Ectodermal cell (in vitro differentiated cells): ENCODE measurements around the gene GALR3. TPM values are rescaled to one million over a fixed set of nuclear protein-coding genes. Genes with fewer than 3 reads are reported as not detected.

Experiments
- H3K27ac ChIP-seq: 2 replicates; pipeline ENCODE4 v1.7.0; 2013; ENCODE audit warnings: mild to moderate bottlenecking, low read depth, low read length; ENCODE audit not compliant: insufficient read depth, poor library complexity, severe bottlenecking
- H3K27me3 ChIP-seq: 2 replicates; pipeline ENCODE4 v1.7.0; 2013; ENCODE audit warnings: mild to moderate bottlenecking, low read length; ENCODE audit not compliant: insufficient read depth, control insufficient read depth, poor library complexity, severe bottlenecking
- H3K36me3 ChIP-seq: one replicate; pipeline ENCODE4 v1.7.0; 2013; ENCODE audit warnings: low read length; ENCODE audit not compliant: control insufficient read depth, insufficient read depth
- H3K4me1 ChIP-seq: one replicate; pipeline ENCODE4 v1.7.0; 2013; ENCODE audit warnings: low read length; ENCODE audit not compliant: control insufficient read depth, insufficient read depth
- H3K4me3 ChIP-seq: 2 replicates; pipeline ENCODE4 v1.7.0; 2013; ENCODE audit warnings: low read depth, low read length, control low read depth; ENCODE audit not compliant: insufficient read depth
- H3K9me3 ChIP-seq: 2 replicates; pipeline ENCODE4 v1.7.0; 2013; ENCODE audit warnings: mild to moderate bottlenecking, low read length, moderate library complexity; ENCODE audit not compliant: control insufficient read depth
- WGBS, 2 experiments: methylation state at CpG; one replicate each; pipeline ENCODE4 v1.1.7; 2013; ENCODE audit warnings: missing lambda C conversion rate in 2 of 2; 5-methylcytosine and 5-hydroxymethylcytosine counted together
- polyA plus RNA-seq, 4 experiments: library from polyadenylated mRNA; stranded (reverse); fragments of 50-300 nt; gene quantifications; one replicate each; pipeline ENCODE4 v1.2.3, GENCODE V29; 2013

GALR3 gene, protein sequence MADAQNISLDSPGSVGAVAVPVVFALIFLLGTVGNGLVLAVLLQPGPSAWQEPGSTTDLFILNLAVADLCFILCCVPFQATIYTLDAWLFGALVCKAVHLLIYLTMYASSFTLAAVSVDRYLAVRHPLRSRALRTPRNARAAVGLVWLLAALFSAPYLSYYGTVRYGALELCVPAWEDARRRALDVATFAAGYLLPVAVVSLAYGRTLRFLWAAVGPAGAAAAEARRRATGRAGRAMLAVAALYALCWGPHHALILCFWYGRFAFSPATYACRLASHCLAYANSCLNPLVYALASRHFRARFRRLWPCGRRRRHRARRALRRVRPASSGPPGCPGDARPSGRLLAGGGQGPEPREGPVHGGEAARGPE
- not detected for polyA plus RNA-seq (2013, experiment 1 of 4)
- not detected for polyA plus RNA-seq (2013, experiment 2 of 4)
- 0.43 TPM for polyA plus RNA-seq (2013, experiment 3 of 4)
- 0.28 TPM for polyA plus RNA-seq (2013, experiment 4 of 4)

DNA sequence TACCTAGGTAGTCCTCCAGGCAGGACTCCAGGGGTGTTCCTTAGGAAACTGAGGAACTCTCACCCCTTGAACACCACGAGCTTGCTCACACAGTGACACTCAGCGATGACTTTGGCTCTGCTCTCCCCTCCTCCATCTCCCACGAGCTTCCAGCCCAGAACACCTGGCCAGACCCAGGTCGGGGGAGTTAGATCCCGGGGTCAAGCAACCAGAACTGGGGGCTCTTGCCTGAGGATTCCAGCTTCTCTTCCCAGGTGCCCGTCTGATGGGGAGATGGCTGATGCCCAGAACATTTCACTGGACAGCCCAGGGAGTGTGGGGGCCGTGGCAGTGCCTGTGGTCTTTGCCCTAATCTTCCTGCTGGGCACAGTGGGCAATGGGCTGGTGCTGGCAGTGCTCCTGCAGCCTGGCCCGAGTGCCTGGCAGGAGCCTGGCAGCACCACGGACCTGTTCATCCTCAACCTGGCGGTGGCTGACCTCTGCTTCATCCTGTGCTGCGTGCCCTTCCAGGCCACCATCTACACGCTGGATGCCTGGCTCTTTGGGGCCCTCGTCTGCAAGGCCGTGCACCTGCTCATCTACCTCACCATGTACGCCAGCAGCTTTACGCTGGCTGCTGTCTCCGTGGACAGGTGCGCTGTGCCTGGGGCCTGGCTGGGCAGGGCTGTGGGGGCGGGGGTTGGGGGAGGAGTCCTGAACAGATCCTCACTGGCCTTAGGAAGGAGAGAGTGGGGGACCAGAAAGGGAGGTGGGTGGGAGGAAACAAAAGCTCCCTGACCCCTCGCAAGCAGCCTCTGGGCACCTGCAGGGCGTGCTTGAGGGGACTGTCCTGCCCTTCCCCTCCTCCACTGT is at the start of gene GALR3:
TSS of gene GALR3 (plus strand) at position 249 of the 852 bp plus-strand sequence. CDS start at position 274, 25 bp downstream.
- Histone ChIP-seq H3K27me3 (peaks cover 65% of the 10 kb centered on the region), H3K4me1 (peaks cover 5% of the 10 kb centered on the region), H3K4me3 (no peak within 1 kb of the TSS), H3K9me3 (no peaks in the 10 kb centered on the region), H3K27ac (no peak within 1 kb of the TSS), H3K36me3 (no peaks in the 10 kb centered on the region)
- WGBS, 2 experiments: 75 to 79% methylated on average over 21 of the region's 21 CpGs

DNA sequence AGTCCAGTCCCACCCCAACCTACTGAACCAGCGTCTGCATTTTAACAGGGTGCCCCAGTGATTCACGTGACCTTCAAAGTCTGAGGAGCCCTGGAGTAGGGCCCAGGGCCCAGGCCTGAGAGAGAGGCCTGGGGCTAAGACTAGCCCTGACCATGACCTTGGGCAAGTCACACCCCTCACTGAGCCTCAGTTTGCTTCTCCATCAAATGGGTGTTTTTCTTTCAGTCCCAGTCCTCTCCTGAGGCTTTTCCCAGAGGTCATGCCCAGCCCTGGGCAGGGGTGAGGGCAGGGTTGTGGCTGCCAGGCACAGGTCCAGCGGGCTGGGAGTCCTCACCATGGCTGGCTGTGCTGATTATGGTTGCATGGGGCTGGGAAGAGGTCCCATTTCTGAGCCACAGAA is 48.5 kb upstream of the GALR3 start:
- Histone ChIP-seq H3K4me1 (peaks cover 6% of the 10 kb centered on the region), H3K9me3 (no peaks in the 10 kb centered on the region), H3K36me3 (peaks cover 14% of the 10 kb centered on the region), H3K27me3 (no peaks in the 10 kb centered on the region), H3K27ac (no peak overlapping the region), H3K4me3 (no peak overlapping the region)
- WGBS, 2 experiments: 94 to 95% methylated on average over 3 of the region's 3 CpGs

DNA sequence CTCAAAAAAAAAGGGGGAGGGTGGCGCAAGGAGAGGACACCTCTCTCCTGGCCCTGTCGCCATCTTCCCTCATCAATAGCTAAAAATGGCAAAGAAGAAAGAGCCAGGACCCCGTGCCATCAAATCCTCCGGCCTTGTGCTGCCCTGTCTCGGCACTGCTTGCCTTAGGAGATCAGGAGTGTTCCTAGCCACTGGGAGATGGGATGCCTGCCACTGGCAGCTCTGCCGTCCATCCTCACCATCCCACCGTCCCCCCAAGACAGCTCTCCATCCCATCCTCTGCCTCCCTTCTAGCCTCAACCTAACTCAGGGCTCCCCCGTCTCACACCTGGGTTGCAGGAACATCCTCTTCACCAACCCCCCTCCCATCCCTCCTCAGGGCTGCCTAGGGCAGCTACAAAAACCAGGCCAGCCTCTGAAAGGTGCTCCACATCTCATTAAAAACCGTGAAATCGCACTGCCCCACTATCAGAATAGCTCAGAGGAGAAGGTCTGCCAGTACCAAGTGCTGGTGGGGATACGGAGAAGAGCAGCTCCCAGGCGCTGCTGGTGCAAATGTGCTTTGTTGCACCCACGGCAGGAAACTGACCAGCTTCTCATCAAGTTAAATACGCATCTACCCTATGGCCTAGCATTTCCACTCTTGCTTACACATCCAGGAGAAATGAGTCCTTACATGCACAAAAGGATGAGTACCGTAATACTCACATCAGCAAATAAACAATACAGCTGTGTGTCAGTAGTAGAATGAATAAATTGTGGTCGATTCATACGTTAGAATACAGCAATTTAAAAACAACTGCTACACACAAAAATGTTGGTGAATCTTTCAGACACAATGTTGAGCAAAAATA is 47.2 kb upstream of the GALR3 start:
- Histone ChIP-seq H3K36me3 (peaks cover 14% of the 10 kb centered on the region), H3K4me3 (no peak overlapping the region), H3K9me3 (no peaks in the 10 kb centered on the region), H3K4me1 (peaks cover 8% of the 10 kb centered on the region), H3K27me3 (no peaks in the 10 kb centered on the region), H3K27ac (no peak overlapping the region)
- 89 to 90% methylated on average over 14 to 17 of the region's 17 CpGs for WGBS, 2 experiments

DNA sequence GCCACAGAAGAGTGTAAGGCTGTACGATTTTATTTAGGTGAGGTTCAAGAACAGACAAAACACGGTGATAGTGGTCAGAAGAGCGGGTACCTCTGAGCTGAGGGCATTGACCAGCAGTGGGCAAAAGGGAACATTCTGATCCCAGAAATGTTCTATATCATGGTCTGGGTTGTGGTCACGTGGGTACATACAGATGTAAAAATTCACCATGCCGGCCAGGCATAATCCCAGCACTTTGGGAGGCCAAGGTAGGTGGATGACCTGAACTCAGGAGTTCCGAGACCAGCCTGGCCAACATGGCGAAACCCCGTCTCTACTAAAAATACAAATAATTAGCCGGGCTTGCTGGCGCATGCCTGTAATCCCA is 46.6 kb upstream of the GALR3 start:
- Histone ChIP-seq H3K9me3 (no peaks in the 10 kb centered on the region), H3K36me3 (peaks cover 12% of the 10 kb centered on the region), H3K4me1 (peaks cover 8% of the 10 kb centered on the region), H3K4me3 (no peak overlapping the region), H3K27me3 (no peaks in the 10 kb centered on the region), H3K27ac (no peak overlapping the region)
- WGBS, 2 experiments: 91 to 93% methylated on average over 10 of the region's 10 CpGs

DNA sequence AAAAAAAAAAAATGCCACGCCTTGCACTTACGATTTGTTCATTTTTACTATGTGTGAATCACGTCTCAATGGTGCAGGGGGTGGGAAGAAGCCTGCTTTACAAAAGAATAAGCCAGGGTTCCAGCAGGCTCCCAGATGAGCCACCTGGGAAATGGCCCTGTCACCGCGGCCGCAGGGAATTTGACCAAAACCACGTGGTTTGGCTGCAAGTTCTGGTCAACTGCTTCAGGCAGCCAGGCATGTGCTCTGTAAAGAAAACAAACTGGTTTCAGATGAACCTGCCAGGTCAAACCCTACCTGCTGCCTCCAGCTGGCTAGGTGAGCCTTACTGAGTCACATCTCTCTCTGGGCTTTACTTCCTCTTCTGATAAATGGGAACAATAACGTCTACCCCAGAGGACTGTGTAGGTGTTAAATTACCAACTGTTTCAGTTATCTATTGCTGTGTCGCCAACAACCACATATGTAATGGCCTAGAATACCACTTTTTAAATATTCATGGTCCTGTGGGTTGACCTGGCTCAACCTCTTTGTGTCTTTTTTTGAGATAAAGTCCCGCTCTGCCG is 46.0 kb upstream of the GALR3 start:
- Histone ChIP-seq H3K4me3 (no peak overlapping the region), H3K27ac (no peak overlapping the region)
- 75 to 76% methylated on average over 11 of the region's 11 CpGs for WGBS, 2 experiments

DNA sequence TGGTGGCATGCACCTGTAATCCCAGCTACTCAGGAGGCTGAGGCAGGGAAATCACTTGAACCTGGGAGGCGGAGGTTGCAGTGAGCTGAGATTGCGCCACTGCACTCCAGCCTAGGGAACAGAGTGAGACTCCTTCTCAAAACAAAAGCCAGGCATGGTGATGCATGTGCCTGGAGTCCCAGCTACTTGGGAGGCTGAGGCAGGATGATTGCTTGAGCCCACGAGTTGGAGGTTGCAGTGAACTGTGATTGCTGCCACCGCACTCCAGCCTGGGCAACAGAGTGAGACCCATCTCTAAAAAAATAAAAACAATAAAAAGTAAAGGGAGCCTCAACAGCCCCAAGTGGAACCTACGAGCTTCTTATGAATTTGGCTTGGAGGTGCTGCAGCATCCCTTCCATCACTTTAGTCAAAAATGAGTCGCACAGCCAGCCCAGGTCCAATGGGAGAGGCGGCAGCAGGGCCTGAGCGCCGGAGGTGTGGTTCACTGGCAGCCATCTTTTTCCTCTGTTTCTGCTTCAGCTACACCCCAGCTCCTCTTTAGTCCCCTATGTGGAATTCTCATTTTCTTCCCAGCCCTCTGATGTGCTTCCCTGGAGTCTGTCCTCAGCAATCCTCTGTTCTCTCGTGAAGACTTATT is 44.7 kb upstream of the GALR3 start:
- Histone ChIP-seq H3K4me1 (peaks cover 8% of the 10 kb centered on the region), H3K27ac (no peak overlapping the region), H3K4me3 (no peak overlapping the region), H3K27me3 (no peaks in the 10 kb centered on the region), H3K9me3 (no peaks in the 10 kb centered on the region), H3K36me3 (peaks cover under 1% of the 10 kb centered on the region)
- 91 to 95% methylated on average over 10 of the region's 10 CpGs for WGBS, 2 experiments

More for the DNA sequence above, 46.0 kb upstream of the GALR3 start:
- no peaks in the 10 kb centered on the region for H3K27me3 ChIP-seq
- H3K4me1 ChIP-seq: peaks cover 8% of the 10 kb centered on the region
- H3K36me3 ChIP-seq: peaks cover 7% of the 10 kb centered on the region
- H3K9me3 ChIP-seq: no peaks in the 10 kb centered on the region

DNA sequence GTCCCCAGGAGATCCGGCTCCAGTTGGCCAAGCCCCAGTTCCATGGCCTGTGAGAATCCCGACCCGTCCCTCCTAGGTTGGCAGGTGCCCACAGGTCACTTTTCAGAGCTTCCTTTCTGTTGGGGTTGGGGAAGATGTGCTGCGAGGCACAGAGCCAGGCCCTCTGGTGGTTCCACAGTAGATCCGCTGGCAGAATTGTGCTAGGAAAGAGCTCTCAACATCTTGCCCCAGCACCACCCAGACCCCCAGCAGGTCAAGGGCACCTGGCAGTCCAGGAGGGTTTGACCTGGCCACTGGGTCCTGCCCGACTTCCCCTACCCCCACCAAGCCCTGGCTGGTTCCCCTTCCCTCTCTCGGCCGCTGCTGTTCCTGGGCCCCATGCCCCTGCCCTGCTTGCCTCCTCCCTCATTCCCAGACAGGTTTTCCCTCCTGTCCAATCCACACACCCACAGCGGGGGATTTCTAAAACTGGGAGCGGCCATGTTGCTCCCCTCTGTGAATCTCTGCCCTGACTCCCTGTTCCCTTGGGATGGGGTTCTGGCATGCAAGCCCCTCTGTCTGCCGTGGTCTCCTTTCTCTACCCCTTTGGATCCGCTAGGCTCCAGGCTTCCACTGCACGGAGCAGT is 41.6 kb upstream of the GALR3 start:
- H3K27ac ChIP-seq: no peak overlapping the region
- H3K27me3 ChIP-seq: no peaks in the 10 kb centered on the region
- H3K9me3 ChIP-seq: no peaks in the 10 kb centered on the region
- H3K36me3 ChIP-seq: no peaks in the 10 kb centered on the region
- H3K4me1 ChIP-seq: peaks cover 8% of the 10 kb centered on the region
- H3K4me3 ChIP-seq: no peak overlapping the region
- WGBS, 2 experiments: 80 to 85% methylated on average over 13 of the region's 13 CpGs

DNA sequence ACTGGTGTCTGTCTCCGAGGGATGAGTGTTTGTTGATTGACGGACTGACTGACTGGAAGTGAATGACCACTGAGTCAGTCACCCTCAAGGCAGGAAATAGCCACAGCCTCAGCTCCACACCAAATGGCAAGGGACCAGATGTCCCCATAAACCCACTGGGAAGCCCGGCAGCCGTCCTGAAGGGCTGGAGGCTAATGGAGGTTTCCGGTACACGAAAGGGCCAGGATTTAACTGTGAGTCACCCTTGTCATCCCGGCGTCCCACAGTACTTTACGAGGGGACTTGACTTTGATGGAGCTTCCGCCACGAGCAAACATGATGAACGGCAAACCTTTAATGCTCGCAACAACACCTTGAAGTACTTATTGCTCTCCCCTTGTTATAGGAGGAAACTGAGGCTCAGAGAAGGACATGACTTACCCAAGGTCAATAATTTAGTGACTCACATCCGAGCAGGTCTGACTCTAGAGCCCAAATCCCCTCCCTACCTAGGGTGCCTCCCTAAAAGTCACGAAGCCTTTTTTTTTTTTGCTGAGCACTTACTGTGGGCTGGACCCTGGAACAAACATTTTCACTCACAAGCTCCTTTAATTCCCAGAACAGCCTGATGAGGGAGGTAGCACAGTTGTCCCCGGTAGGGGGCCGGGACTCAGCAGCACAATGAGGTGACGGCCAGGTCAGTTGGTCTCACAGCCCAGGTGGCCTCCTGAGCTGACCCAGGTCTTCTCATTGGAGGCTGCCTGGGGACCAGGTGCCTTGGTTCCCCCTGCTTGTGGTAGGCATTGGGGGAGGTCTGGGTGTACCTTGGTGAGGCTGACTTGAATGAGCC is 40.6 kb upstream of the GALR3 start:
- Histone ChIP-seq H3K27ac (no peak overlapping the region), H3K36me3 (no peaks in the 10 kb centered on the region), H3K27me3 (no peaks in the 10 kb centered on the region), H3K9me3 (no peaks in the 10 kb centered on the region), H3K4me3 (no peak overlapping the region), H3K4me1 (peaks cover 8% of the 10 kb centered on the region)
- WGBS, 2 experiments: 89 to 91% methylated on average over 18 of the region's 18 CpGs
